ENCODE measurements around the gene MXI1.

DNA sequence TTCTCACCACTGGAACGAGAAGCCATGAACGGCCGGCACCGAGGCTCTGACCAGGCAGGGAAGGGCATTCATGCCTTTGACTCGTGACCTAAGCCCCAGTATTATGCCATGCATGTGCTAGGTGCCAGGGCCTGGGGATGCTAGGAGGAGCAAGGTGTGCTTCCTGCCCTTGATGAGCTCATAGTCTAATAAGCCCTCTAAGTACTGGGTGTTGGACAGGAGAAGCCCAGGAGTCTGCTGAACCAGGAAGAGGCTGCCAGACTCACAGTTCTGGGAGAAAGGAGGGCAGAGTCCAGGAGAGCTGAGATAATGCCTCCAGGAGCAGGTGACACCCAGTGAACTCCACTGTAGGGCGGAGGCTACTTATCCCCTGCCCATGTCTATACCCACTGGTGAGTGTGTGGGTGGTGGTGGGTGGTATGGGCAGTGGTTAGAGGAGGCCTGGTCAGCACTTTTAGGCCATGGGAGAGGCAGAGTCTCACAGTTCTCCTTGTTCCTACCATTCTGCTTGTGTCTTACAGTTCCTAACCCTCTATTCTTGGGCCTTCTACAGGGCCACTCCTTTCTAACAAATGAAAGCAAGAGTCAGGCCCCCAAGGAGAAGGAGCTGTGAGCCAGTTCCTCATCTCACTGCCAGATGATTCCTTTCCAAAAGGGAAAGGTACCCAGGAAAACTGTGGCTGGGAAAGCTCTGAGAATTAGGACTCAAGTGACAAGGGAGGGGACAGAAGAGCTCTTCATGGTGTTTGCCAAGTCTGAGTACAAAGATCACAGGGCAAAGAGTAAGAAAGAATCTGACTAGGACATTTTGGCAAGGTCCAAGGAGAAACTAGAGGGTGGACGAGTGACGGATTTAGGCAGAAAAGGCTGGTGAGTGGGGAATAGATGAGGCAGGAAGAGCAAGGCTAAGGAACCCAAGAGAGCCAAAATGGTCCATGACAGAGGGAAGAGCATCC is 3.6 kb upstream of the MXI1 start:
- TF ChIP-seq, protein P1, sequence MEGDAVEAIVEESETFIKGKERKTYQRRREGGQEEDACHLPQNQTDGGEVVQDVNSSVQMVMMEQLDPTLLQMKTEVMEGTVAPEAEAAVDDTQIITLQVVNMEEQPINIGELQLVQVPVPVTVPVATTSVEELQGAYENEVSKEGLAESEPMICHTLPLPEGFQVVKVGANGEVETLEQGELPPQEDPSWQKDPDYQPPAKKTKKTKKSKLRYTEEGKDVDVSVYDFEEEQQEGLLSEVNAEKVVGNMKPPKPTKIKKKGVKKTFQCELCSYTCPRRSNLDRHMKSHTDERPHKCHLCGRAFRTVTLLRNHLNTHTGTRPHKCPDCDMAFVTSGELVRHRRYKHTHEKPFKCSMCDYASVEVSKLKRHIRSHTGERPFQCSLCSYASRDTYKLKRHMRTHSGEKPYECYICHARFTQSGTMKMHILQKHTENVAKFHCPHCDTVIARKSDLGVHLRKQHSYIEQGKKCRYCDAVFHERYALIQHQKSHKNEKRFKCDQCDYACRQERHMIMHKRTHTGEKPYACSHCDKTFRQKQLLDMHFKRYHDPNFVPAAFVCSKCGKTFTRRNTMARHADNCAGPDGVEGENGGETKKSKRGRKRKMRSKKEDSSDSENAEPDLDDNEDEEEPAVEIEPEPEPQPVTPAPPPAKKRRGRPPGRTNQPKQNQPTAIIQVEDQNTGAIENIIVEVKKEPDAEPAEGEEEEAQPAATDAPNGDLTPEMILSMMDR (conservative IDR thresholded peaks at IDR 0.05; ENCODE audit: low read depth, low read length) = no peak
- TF ChIP-seq EZH2 (IDR thresholded peaks at IDR 0.05; ENCODE audit: borderline replicate concordance, low read depth, low read length, poor library complexity, severe bottlenecking) = no peak
